Measurements from ENCODE around the gene TULP1.

The TULP1 gene

GRCh38 chr6:35465646-35466045 lies 47.0 kb downstream of the TULP1 start:
- no peak for DNase-seq (ENCODE audit: low spot score)

- DNase-seq (ENCODE audit: low spot score), result no peak
Observed at GRCh38 chr6:35463292-35463691, 49.4 kb downstream of the TULP1 start.

GRCh38 chr6:35461270-35461669 lies 51.4 kb downstream of the TULP1 start:
- no peak for DNase-seq (ENCODE audit: low spot score)

GRCh38 chr6:35457907-35458306 lies 54.8 kb downstream of the TULP1 start:
- no peak for DNase-seq (ENCODE audit: low spot score)

- DNase-seq (ENCODE audit: low spot score), result no peak
Observed at GRCh38 chr6:35454391-35455110, 58.1 kb downstream of the TULP1 start.

GRCh38 chr6:35453236-35453635 lies 59.5 kb downstream of the TULP1 start:
- DNase-seq (ENCODE audit: low spot score), result no peak

GRCh38 chr6:35452183-35453090 lies 60.3 kb downstream of the TULP1 start, which contains the start of gene FANCE:
TSS of gene FANCE (plus strand) at chr6:35452338. CDS start at chr6:35452546, 208 bp downstream.
- DNase-seq (ENCODE audit: low spot score), result peak; percentile 75

- DNase-seq (ENCODE audit: low spot score), result no peak
Observed at GRCh38 chr6:35451354-35452182, 61.1 kb downstream of the TULP1 start.

- DNase-seq (ENCODE audit: low spot score), result peak; percentile 84
Observed at GRCh38 chr6:35449287-35449881, 63.3 kb downstream of the TULP1 start.

GRCh38 chr6:35448191-35448590 lies 64.5 kb downstream of the TULP1 start:
- no peak for DNase-seq (ENCODE audit: low spot score)

Data from HuH-7 (cell line).